Measurements from ENCODE around the gene ICE2.
A peak's percentile ranks its signal among the peaks of the same experiment; 100 is the strongest.
"Not testable (repeated sequence)": the region's sequence is repeated elsewhere in the genome, so short reads cannot be mapped to it uniquely, and the experiment has no call there.

ICE2 gene

DNA sequence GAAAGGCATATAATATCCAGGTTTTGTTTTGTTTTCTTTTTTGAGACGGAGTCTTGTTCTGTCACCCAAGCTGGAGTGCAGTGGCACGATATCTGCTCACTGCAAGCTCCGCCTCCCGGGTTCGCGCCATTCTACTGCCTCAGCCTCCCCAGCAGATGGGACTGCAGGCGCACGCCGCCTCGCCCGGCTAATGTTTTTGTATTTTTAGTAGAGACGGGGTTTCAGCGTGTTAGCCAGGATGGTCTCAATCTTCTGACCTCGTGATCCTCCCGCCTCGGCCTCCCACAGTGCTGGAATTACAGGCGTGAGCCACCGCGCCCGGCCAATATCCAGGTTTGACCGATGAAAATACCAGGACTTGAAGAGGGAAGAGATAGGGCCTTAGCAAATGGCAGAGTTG, 66.1 kb downstream of the ICE2 start:
- not testable (repeated sequence) for FAIRE-seq

DNA sequence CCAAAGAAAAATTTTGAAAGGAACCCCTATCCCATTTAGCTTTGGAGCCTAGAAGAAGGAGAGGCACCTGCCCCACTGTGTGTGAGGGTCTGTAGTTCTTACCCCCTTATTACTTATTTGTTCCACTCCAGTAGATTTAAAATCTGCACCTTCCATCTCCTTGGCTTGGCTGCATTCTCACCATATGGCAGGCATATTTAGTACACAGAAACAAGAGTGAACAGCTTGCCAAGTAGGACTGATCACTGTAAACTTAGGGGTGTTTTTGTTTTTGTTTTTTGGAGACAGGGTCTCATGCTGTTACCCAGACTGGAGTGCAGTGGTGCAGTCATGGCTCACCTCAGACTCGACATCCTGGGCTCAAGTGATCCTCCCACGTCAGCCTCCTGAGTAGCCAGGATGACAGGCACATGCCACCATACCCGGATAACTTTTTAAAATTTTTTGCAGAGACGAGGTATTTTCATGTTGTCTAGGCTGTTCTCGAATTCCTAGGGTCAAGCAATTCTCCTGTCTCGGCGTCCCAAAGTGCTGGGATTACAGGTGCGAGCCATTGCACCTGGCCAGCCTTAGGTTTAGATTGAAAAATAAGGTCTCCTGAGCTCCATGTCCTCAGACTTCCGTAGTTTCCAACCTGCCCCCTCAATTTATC, 67.0 kb downstream of the ICE2 start:
- FAIRE-seq (no peak), DNase-seq (ENCODE audit: low spot score) (no peak)

More for the DNA sequence above, 66.1 kb downstream of the ICE2 start:
- DNase-seq (ENCODE audit: low spot score), result not testable (repeated sequence)

DNA sequence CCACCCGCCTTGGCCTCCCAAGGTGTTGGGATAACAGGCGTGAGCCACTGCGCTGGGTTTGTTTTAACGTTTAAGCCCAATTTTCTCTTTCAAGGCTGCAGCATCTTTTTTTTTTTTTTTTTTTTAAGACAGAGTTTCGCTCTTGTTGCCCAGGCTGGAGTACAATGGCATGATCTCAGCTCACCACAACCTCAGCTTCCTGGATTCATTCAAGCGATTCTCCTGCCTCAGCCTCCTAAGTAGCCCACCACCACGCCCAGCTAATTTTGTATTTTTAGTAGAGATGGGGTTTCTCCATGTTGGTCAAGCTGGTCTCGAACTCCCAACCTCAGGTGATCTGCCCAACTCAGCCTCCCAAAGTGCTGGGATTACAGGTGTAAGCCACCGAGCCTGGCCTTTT, 68.6 kb downstream of the ICE2 start:
- not testable (repeated sequence) for DNase-seq (ENCODE audit: low spot score); FAIRE-seq

DNA sequence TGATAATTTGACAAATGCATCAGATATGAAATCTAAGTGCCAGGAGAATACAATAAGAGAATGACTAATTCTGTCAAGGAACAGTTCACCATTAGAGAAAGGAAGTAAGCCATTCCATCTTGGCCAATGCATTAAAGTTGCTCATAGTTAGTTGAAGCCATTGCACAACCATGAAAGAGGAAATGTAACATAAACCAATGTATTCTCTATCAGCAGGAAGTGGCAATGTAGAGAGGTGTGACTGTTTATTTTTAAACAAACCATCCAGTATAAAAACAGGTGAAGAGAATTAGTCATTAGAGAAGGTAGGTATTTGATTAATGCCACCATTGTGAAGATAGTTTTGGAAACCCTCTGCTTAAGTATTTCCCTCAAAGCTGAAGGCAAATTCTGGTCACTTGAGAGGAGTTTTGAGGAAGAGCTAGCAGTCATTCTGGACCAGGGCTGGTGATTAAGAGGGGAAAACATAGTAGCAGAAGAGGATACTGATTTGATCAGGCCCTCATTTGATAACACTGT, 70.4 kb downstream of the ICE2 start:
- peak; percentile 79 for FAIRE-seq
- DNase-seq (ENCODE audit: low spot score), result no peak

DNA sequence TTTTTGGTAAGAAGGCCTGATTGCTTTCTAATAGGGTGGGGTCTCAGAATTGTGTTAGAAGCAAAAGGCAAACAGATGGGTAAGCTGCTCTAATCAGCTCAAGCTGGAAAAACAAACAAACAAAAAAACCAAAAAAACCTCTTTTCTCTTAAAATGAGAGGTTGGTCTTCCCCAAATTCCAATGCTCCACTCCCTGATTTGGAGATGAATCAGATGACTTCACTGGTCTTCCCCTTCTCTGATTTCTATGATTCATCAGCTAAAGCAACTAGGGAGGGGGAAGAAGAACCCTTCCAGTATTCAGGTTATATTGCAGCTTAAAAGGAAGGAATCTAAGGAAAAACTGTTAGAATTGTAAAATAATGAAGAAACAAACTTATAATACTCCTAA, 71.5 kb downstream of the ICE2 start:
- DNase-seq (ENCODE audit: low spot score), result peak; percentile 89
- no peak for FAIRE-seq

DNA sequence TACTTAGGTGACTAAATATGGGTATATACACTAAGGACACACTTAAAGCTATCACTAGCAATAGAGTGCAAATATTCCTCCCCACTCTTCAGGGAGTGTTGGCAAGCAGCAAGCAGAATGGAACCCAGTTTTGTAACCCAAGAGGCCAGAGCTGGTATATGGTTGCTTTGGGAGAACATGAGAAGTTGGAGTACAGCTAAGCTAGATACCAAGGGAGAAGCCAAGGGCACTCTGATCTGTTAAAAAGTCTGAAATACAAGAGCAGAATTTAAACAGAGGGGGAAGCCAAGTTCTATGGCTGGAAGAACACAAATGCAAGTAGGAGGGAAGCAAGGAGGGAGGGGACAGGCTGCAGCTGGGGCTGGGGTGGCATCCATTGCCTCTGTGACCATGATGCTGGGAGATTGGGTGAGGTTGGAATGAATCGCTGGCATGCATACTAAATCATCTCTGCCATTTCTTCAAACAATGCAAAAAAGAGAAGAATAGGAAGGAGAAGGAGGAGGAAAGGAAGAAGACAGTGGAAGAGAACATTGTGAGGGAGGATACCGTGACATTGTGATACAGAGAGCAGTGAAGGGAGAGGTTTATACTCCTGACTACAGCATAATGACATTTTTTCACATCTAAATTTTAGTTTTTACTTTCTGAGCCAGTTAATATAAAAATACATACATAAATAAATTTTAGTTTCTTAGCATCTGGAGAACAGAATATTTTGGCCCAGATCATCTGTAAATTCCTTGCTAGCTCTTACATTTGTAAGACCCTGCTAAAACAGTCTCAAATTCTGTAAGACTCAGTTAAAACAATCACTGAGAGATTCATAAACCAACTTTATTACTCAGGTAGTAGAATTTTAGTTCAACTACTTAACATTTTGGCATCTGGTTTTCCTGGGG, 72.2 kb downstream of the ICE2 start:
- peak; percentile 13 for FAIRE-seq
- DNase-seq (ENCODE audit: low spot score), result no peak

DNA sequence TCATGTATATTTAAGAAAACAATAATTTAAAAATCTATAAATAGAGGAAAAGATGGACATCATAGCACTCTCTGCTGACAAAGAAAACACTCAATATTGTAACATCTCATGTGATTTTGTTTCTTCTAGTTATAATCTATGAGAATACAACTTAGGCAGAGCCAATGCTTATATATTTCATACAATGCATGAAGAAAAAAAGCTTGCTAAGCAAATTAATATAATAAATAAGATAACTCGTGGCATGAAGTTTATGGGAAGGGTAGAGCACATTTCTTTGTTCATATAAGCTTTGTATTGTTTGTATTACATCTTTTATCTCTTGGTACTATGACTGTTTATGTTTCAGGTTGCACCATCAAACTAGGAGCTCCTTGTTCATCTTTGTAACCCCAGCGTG, 73.5 kb downstream of the ICE2 start:
- FAIRE-seq, result no peak
- no peak for DNase-seq (ENCODE audit: low spot score)

DNA sequence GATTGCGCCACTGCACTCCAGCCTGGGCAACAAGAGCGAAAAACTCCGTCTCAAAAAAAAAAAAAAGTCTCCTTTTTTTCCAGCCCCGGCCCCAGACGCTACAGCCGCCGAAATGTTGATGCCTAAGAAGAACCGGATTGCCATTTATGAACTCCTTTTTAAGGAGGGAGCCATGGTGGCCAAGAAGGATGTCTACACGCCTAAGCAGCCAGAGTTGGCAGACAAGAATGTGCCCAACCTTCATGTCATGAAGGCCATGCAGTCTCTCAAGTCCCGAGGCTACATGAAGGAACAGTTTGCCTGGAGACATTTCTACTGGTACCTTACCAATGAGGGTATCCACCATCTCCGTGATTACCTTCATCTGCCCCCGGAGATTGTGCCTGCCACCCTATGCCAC, 74.6 kb downstream of the ICE2 start:
- not testable (repeated sequence) for DNase-seq (ENCODE audit: low spot score); FAIRE-seq

DNA sequence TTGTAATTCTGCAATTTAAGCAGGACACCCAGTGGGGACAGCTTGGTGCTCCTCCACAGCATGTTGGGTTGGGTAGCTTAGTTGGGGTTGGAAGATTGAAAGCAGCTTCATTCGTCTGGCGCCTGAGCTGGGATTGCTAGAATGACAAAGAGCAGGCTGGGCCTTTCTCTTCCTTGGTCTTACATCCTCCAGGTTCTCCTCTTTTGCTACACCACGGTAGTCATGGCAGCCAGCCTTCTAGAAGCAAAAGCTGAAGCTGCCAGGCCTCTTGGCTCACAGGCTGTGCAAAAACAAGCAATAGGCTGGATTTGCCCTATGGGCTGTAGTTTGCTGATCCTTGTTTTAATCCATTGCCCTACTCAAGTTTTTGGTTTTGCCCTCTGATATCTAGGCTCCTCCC, 78.0 kb downstream of the ICE2 start:
- FAIRE-seq (no peak), DNase-seq (ENCODE audit: low spot score) (no peak)

DNA sequence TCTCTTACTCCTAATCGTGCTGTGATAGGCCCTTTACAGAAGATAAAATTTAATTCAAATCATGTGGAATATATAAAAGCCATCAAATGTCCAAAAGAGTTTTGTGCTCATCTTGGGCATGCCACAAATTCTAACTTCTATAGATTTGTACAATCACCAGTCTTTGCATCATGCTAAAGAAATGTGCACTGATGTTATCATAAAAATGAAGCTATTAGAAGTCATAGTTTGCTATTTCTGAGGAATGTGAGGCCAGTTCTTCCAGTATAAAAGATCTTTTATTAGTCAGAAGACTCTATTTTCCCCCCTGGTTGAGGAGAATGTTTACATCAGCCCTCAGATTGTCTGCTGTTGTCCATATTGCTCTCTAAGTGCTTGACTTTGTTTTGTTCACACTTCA, 79.0 kb downstream of the ICE2 start:
- FAIRE-seq (no peak), DNase-seq (ENCODE audit: low spot score) (no peak)

DNA sequence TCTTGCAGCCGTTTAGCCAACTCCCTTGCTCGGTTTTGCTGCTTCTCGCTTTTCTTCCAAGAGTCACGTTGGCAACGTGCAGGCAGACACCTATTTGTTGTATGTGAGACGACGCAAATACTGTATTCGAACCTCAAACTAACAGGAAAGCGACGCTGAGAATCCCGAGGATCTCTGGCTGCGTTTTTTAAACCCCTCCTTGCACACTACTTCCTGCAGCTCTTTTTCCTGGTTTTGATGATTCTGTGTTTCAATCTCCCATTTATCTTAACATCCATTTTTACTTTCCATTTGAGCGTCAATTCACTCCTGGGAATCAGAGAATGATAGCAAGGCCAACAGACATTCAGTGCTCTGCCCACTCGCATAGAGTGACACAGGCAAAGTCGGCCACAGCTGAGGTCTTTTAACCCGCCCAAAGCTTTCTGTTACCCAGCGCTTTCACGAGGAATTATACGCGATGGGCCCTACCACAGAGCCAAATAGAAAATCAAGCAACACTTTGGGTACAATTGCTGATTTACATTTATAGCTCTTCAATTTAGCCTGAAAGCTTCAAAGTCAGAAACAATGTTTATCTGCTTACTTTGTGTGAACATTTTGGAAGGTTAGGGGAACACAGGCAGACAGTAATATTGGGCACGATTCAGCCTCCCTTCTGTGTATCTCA, 79.6 kb downstream of the ICE2 start:
- DNase-seq (ENCODE audit: low spot score), result no peak
- FAIRE-seq, result no peak

DNA sequence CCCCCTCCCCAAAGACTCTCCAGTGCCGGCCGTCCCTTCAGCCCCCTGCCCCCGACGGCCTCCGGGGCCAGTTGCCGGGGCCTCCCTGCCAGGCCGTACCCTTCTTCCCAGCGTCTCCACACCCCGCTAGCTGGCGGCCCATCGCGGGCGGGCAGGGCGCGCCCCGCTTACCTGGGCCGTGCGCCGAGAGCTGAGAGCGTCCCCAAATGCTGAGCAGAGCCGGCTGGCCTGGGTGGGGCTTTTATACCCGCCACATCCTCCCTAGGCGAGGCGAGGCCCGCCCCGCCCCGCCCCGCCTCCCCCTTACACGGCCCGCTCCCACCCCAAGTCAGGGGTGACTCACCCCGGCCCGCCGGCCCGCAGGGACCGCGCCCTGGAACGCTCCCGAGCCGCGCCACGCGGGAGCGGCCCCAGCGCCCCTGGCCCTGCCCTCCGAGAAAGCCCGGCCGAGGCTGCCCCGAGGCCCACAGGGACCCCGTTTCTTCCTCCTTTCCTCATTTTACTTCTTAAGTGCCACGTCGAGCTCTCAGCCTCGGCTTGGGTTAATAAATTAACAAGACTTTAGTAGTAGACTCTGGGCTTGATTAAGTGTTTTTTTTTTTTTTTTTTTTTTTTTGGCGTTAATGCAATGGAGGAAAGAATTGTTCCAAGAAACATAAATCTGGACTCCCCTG, 81.0 kb downstream of the ICE2 start, which contains the start of gene ANXA2:
Gene ANXA2, minus strand, starts transcription at position 215 of the 674 bp plus-strand sequence. CDS start 11,911 bp downstream, outside the sequence.
- no peak for FAIRE-seq
- peak; percentile 94 for DNase-seq (ENCODE audit: low spot score)

DNA sequence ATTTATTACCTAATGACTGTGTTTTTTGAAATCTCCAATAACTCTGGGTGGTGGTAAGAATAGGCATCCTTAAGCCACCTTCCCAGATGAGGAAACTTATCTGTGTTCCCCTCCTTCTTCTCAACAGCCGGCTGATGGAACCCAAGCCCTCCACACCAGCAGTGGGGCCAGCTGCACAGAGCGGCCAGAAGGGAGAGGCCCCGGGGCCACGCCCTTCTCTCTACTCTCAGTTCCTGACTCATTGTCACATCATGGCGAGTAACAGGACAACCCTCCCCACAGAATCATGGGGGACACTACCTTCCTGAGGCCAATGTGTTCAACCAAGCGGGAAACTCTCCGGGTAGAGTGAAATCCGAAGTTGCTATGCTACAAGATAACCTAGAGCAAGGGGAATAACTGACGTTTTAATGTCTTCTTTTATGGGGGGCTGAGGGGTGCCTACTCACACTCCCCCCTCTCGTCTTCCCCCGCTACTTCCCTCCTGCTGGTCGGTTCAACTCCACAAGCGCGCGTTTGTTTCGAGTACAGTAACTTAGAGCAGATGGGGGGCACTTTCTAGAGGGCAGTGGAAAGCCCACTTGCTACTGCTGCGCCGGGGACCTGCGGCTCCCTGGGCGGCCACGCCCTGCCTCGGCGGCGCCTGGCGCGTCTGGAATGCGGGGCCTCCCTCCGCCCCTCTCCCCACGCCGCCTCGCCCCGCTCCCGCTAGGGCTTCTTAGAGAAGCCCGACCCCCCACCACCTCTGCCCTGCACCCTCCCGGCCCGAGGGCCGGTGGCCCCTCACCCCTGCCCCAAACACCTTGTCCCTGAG, 81.8 kb downstream of the ICE2 start:
- no peak for FAIRE-seq
- DNase-seq (ENCODE audit: low spot score), result peak; percentile 73

DNA sequence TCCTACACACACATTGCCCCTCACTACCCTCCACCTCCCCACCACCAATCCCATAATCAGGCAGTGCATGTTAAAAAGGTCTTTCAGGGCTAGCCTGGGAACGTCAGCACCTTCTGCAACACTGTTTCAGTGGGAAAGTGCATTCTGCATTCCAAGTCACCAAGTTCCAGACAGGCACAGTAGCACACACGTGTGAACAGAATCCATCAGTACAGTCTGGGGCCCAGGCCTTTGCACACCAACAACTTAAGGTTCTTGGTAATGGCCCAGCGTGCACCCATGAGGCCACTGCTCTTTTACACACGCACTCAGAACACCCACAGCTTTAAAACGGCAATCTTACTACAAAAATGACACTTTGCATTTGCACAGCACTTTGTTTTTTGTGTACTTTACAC, 82.4 kb downstream of the ICE2 start:
- FAIRE-seq (no peak), DNase-seq (ENCODE audit: low spot score) (no peak)

DNA sequence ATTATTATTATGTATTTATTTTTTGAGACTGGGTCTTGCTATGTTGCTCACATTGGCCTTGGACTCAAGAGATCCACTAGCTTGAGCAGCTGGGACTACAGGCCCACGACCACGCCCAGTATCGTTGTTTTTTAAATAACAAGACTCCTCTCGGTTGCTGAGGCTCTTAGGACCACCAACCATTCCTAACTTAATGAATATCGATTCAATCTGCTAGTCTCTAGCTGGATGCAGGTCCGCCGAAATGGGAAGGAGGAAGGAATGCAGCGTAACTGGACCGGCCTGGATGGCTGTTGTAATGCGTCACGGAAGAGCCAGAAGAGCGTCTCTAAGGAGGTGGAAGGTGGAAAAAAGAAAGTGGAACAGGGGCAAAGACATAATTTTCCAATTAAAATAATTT, 82.8 kb downstream of the ICE2 start:
- DNase-seq (ENCODE audit: low spot score) (no peak), FAIRE-seq (no peak)

DNA sequence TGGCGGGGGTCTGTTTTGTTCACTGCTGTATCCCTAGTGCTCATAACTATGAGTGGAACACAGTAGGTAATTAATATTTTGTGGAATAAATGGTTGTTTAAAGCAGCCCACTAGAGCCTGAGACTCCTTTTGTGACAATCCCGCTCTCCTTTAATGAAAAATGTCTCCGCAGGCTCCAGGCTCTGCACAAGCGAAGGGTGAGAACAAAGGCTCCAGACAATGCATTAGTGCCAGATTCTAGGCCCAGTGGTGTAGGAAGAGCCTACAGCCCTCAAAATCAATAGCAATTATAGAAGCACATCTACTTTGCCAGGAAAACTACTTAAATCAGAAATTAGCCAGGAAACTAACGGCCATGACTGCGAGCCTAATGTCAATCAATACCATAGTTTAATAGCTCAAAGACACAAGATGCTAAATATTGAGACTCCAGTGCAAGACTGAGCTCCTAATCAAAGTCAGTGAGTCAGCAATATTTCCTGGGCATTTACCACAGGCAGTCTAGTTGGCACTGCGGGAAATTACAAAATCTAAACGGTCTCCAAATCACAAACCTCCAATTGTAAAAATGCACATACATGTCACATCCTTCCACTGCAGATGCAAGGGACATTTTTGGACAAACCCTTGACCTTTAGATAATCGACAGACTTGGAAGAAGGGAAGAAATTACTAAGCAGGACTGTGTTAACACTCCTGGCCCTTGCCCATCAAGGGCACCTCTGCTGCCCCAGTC, 83.5 kb downstream of the ICE2 start:
- no peak for DNase-seq (ENCODE audit: low spot score)
- no peak for FAIRE-seq

DNA sequence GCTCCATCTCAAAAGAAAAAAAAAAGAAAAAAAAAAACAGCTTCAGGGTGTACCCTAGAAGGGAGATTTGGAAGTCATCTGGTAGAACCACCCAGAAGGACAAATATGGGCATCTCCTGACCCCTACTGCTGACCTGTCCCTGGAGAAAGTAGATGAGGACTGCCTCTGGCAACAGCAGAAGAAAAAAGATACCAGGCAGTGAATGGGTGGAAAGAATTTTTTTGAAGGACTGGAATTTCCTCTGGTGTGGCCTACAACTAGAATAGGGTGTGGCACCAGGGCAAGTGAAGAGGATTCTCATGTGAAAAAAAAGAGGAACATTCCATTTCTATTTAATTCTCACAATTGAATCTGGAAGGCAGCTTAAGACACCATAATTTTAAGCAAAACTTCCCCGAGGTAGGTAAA, 84.2 kb downstream of the ICE2 start:
- no peak for DNase-seq (ENCODE audit: low spot score)

DNA sequence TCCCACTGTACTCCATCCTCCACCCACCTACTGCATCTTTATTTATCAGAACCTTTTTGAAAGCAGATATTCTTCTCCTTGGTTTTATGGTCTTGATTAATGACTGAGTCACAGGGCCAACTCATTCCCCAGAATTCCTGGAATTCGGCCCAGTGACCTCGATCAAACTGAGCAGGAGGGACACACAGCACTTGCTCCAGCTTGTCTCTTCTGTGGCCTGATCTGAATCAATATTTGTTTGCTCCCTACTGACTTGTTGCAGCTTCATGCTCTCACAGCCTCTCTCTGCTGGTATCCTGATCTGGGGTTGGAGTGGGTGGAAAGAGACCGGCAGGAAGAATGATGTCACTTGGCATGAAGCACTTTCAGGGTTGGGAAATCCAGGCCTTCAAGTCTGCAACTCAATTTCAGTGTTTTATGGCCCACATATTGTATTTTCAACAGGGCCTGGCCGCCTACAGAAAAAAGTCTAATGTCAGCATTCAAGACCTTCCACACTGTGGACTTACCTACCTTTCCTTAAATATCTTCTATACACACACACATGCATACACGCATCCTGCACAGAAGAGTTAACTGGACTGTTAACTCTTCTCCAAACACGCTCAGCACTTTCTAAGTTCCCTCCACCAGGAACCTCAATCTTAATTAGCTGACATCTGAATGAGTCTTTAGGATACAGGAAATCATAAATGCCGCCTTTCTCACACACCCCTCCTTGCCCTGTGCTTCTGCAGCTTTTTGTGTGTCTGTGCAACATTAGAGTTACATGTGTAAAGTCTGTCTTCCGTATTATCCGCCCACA, 85.8 kb downstream of the ICE2 start:
- peak; percentile 44 for FAIRE-seq
- DNase-seq (ENCODE audit: low spot score), result peak; percentile 84

More for the DNA sequence above, 84.2 kb downstream of the ICE2 start:
- FAIRE-seq, result no peak

DNA sequence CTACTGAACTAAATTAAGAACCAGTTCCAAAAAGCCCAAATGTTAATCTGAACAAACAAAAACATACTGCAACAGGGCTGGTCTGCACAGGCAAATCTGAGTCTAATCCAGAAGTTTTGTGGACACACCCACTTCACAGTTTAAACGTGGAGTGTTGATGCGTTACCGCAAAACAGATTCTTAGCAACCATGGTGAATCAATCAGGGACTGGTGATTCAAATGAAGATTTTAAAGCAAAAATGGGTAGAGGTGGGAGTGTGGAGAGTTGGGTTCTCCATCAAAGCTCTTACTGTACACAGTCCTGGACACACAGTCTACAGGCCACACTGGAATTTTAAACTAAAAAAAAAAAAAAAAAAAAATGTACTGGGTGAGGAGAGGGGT, 86.3 kb downstream of the ICE2 start:
- FAIRE-seq (no peak), DNase-seq (ENCODE audit: low spot score) (peak; percentile 55)

All from urothelium cell line (cell line).